Parathyroid adenoma (tissue), 2 donors: ENCODE measurements around the gene PIK3C2G.

ENCODE experiments used
- H2AFZ ChIP-seq: fragments of 300-600 bp; sonication (generic); one replicate; pipeline ENCODE4 v1.7.0; 2017; ENCODE audit warnings: antibody characterized with exemption, mild to moderate bottlenecking
- H3K27ac ChIP-seq: fragments of 300-600 bp; sonication (generic); one replicate; pipeline ENCODE4 v1.7.0; 2017
- H3K27me3 ChIP-seq: fragments of 300-600 bp; sonication (generic); one replicate; pipeline ENCODE4 v1.7.0; 2017; ENCODE audit warnings: low read length; ENCODE audit not compliant: control insufficient read depth, insufficient read depth
- H3K36me3 ChIP-seq: fragments of 300-600 bp; sonication (generic); one replicate; pipeline ENCODE4 v1.7.0; 2017; ENCODE audit warnings: low read length; ENCODE audit not compliant: control insufficient read depth, insufficient read depth
- H3K4me1 ChIP-seq: fragments of 300-600 bp; sonication (generic); one replicate; pipeline ENCODE4 v1.7.0; 2017; ENCODE audit warnings: control low read depth
- H3K4me2 ChIP-seq: fragments of 300-600 bp; sonication (generic); one replicate; pipeline ENCODE4 v1.7.0; 2017; ENCODE audit warnings: low read length
- H3K4me3 ChIP-seq: fragments of 300-600 bp; sonication (generic); one replicate; pipeline ENCODE4 v1.7.0; 2017; ENCODE audit warnings: low read depth, low read length
- H3K79me2 ChIP-seq: fragments of 300-600 bp; sonication (generic); one replicate; pipeline ENCODE4 v1.7.0; 2017; ENCODE audit warnings: control low read depth
- H3K9ac ChIP-seq: fragments of 300-600 bp; sonication (generic); one replicate; pipeline ENCODE4 v1.7.0; 2017; ENCODE audit warnings: mild to moderate bottlenecking
- H3K9me3 ChIP-seq: fragments of 300-600 bp; sonication (generic); one replicate; pipeline ENCODE4 v1.7.0; 2017; ENCODE audit warnings: low read length; ENCODE audit not compliant: control insufficient read depth
- CTCF ChIP-seq: fragments of 300-600 bp; sonication (generic); IDR thresholded peaks from one replicate; pipeline ENCODE4 v1.7.0; 2017; ENCODE audit warnings: antibody characterized with exemption, mild to moderate bottlenecking
- donor health status: primary hyperparathyroidism.

PIK3C2G gene

DNA sequence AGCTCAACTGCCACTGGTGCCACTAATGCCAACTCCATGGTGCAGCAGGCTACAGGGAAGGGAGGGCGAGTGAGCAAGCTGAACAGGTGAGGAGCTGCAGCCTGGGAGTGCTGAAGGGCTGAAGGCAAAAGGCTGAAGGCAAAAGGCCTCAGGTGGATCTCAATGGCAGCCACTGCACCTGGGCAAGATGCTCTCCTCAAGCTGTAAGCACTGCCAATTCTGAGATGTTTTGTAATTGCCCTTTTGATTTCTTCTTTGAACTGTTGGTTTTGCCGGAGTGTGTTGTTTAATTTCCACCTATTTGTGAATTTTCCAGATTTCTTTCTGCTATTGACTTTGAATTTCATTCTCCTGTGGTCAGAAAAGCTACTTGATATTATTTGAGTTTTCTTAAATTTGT, 97.6 kb downstream of the PIK3C2G start:
- H3K9ac ChIP-seq = no peak overlapping the region
- no peaks in the 10 kb centered on the region for H3K9me3 ChIP-seq
- no peak overlapping the region for H3K4me3 ChIP-seq
- H3K27ac ChIP-seq = no peak overlapping the region
- no peaks in the 10 kb centered on the region for H3K4me1 ChIP-seq
- no peak overlapping the region for H2AFZ ChIP-seq
- H3K36me3 ChIP-seq = no peaks in the 10 kb centered on the region
- no peak for TF ChIP-seq CTCF
- H3K27me3 ChIP-seq = no peaks in the 10 kb centered on the region
- H3K4me2 ChIP-seq = no peak overlapping the region
- no peaks in the 10 kb centered on the region for H3K79me2 ChIP-seq

DNA sequence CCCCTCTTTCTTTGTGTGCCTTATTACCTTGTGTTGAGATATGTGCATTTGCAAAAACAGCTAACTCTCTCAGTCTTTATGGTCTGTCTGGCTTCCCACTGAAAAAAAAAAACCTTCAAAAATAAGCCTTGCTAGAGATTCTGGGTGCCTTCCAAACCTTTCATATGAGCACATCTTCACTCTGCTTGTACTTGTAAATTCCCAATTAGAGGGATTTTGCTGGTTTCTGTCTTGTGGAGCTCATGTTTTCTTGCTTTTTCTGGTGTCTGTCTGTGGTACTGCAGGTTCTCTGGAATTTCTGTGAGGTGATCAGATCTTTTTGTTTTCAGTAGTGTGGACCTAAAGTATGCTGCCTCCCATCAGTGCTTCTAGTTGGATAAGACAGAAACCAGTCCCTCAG, 100.1 kb downstream of the PIK3C2G start:
- no peak overlapping the region for H2AFZ ChIP-seq
- no peak overlapping the region for H3K4me3 ChIP-seq
- H3K27ac ChIP-seq = no peak overlapping the region
- H3K27me3 ChIP-seq = no peaks in the 10 kb centered on the region
- no peak overlapping the region for H3K9ac ChIP-seq
- H3K4me2 ChIP-seq = no peak overlapping the region
- no peak for TF ChIP-seq CTCF
- no peaks in the 10 kb centered on the region for H3K4me1 ChIP-seq
- no peaks in the 10 kb centered on the region for H3K9me3 ChIP-seq
- H3K79me2 ChIP-seq = no peaks in the 10 kb centered on the region
- H3K36me3 ChIP-seq = no peaks in the 10 kb centered on the region

DNA sequence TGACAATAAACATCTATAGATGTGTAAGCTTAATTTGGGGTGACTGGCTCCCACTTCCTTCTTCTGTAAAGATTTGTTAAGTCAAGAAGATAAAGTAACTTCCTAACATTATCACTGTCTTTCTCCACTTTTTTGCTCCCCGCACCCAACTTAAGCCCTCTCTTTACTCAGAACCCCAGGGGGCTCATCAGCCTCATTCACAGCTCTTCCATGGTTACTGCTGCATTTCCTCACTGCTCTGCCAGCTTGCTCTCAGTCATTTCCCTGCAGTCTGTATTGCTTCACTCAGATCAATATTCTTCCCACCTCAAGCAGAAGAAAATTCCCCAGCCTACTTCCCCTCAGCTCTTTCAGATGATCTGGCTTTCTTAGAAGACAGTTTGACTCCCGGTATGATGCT, 102.0 kb downstream of the PIK3C2G start:
- H3K79me2 ChIP-seq = no peaks in the 10 kb centered on the region
- H3K27ac ChIP-seq = no peak overlapping the region
- H3K9me3 ChIP-seq = no peaks in the 10 kb centered on the region
- H2AFZ ChIP-seq = no peak overlapping the region
- no peak overlapping the region for H3K4me2 ChIP-seq
- H3K4me1 ChIP-seq = no peaks in the 10 kb centered on the region
- H3K9ac ChIP-seq = no peak overlapping the region
- no peak for TF ChIP-seq CTCF
- H3K27me3 ChIP-seq = no peaks in the 10 kb centered on the region
- no peak overlapping the region for H3K4me3 ChIP-seq
- H3K36me3 ChIP-seq = no peaks in the 10 kb centered on the region

GRCh38 chr12:18368594-18368993, 107.3 kb downstream of the PIK3C2G start:
- Histone ChIP-seq H3K79me2 (no peaks in the 10 kb centered on the region), H3K4me3 (no peak overlapping the region), H3K9ac (no peak overlapping the region), H3K27ac (no peak overlapping the region), H3K4me1 (no peaks in the 10 kb centered on the region), H3K4me2 (no peak overlapping the region), H3K36me3 (no peaks in the 10 kb centered on the region), H3K27me3 (no peaks in the 10 kb centered on the region), H3K9me3 (no peaks in the 10 kb centered on the region), H2AFZ (no peak overlapping the region)
- no peak for TF ChIP-seq CTCF

DNA sequence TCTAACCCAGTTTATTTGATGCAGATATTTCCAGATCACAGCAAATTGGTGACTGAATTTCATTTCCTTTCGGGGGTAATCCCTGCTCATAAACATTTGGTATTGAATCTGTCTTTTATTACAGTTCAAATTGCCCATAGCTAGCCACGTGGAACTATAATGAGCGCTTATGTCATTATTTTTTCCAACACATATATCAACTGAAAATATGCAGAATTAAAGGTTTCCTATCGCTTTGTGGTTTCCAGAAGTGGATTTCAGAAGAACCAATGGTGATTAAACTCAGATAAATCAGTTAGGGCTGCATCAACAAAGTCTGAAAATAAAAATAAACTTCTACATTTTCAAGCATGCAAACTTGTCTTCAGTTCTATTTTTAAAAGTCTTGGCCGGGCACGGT, 111.9 kb downstream of the PIK3C2G start:
- Histone ChIP-seq H3K4me3 (no peak overlapping the region), H3K27ac (no peak overlapping the region), H3K4me1 (no peaks in the 10 kb centered on the region), H2AFZ (no peak overlapping the region), H3K36me3 (no peaks in the 10 kb centered on the region), H3K27me3 (no peaks in the 10 kb centered on the region), H3K9me3 (no peaks in the 10 kb centered on the region), H3K9ac (no peak overlapping the region), H3K79me2 (no peaks in the 10 kb centered on the region), H3K4me2 (no peak overlapping the region)
- TF ChIP-seq CTCF = no peak
